AG04450 (cell line): ENCODE data around the gene TNIP2. TPM values are rescaled to one million over a fixed set of nuclear protein-coding genes. Genes with fewer than 3 reads are reported as not detected.

Source experiments
- CTCF ChIA-PET: fragments of 300-600, 350-600 bp; formaldehyde crosslinking; extraction: SDS; loops from one replicate; lab custom pipeline; 2022; ENCODE audit warnings: antibody characterized with exemption, inconsistent platforms; lab: Charles Lee
- POLR2A ChIA-PET: fragments of 350-600 bp; formaldehyde crosslinking; extraction: SDS; loops from one replicate; lab custom pipeline; 2021; ENCODE audit warnings: antibody characterized with exemption, inconsistent platforms; lab: Yijun Ruan, JAX
- DNase-seq: peaks from one replicate; pipeline ENCODE4 v3.0.0-alpha.2; 2011; ENCODE audit warnings: low read depth, low spot score
- H3K27ac ChIP-seq: one replicate; pipeline ENCODE4 v1.5.1; 2012; ENCODE audit warnings: low read depth, low read length, control low read depth
- H3K27me3 ChIP-seq: one replicate; pipeline ENCODE4 v1.6.0; 2012; ENCODE audit warnings: low read length; ENCODE audit not compliant: control insufficient read depth, insufficient read depth
- H3K4me3 ChIP-seq: 2 replicates; pipeline ENCODE4 v1.5.1; 2011; ENCODE audit warnings: mild to moderate bottlenecking, low read depth, low read length, control low read depth
- H3K9me3 ChIP-seq: 2 replicates; pipeline ENCODE4 v1.5.1; 2012; ENCODE audit warnings: low read length; ENCODE audit not compliant: control insufficient read depth, insufficient read depth
- CTCF ChIP-seq: IDR thresholded peaks from 2 replicates; pipeline ENCODE4 v1.5.1; 2011; ENCODE audit warnings: low read depth, low read length, control low read depth, inconsistent platforms
- polyA plus RNA-seq: library from polyadenylated mRNA; depleted of rRNA; stranded (reverse); fragments of >200 nt; gene quantifications from 2 replicates; pipeline ENCODE4 v1.2.3, GENCODE V29; 2011

Gene TNIP2
- polyA plus RNA-seq, 1 experiment, result 28.8 TPM

- Histone ChIP-seq H3K4me3 (no peak overlapping the region), H3K9me3 (no peaks in the 10 kb centered on the region; the same call in 1 of the 2 replicates), H3K27me3 (no peaks in the 10 kb centered on the region), H3K27ac (no peak overlapping the region)
- ChIA-PET CTCF (no interaction called here), POLR2A (no interaction called here)
- DNase-seq, result no peak
- TF ChIP-seq CTCF, result peak; percentile 28; the same call in 1 of the 2 replicates
Measured at GRCh38 chr4:2761035-2761923, 5.1 kb upstream of the TNIP2 start.

DNA sequence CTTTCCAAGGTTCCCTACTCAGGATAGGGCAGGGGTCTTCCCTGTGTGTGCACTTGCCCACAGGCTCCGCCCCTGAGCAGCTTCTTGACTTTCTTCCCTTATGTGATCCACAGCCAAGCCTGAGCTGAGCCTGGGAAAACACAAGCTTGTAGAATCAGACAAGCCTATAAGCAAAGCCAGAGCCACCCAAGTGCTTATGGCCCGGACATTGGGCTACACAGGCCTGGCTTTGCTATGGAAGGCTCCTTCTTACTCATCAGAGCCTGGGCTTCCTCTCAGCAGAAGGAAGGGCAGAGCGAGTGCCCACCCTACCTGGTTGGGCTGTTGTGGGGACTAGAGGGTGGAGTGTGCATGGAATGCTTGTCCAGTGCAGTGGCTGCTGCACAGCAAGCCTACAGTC, 1.3 kb upstream of the TNIP2 start:
- no peak overlapping the region for H3K27ac ChIP-seq
- CTCF ChIA-PET, result no interaction called here

GRCh38 chr4:2756691-2757350, 685 bp upstream of the TNIP2 start:
- ChIA-PET POLR2A (interaction anchor here (0.5 kb wide), 1 partner anchor 898 kb away, joined by 5 read pairs; no protein-coding TSS in a partner anchor), CTCF (interaction anchor here (0.5 to 0.7 kb wide), 2 partner anchors 207 to 222 kb away, joined by 3 read pairs; no protein-coding TSS in a partner anchor)
- peak overlapping the region; percentile 47 for H3K4me3 ChIP-seq
- no peaks in the 10 kb centered on the region for H3K27me3 ChIP-seq
- no peak for TF ChIP-seq CTCF
- DNase-seq, result no peak
- H3K27ac ChIP-seq, result no peak overlapping the region
- no peaks in the 10 kb centered on the region; the same call in 1 of the 2 replicates for H3K9me3 ChIP-seq

More for the DNA sequence above, 1.3 kb upstream of the TNIP2 start:
- Histone ChIP-seq H3K27me3 (no peaks in the 10 kb centered on the region), H3K4me3 (no peak overlapping the region), H3K9me3 (no peaks in the 10 kb centered on the region; the same call in 1 of the 2 replicates)
- POLR2A ChIA-PET, result no interaction called here
- no peak for DNase-seq
- no peak for TF ChIP-seq CTCF

GRCh38 chr4:2754848-2755819, 1.0 kb downstream of the TNIP2 start:
- H3K27ac ChIP-seq, result no peak overlapping the region
- no peak for TF ChIP-seq CTCF
- CTCF ChIA-PET, result no interaction called here
- no peaks in the 10 kb centered on the region for H3K27me3 ChIP-seq
- H3K9me3 ChIP-seq, result no peaks in the 10 kb centered on the region; the same call in 1 of the 2 replicates
- POLR2A ChIA-PET, result interaction anchor here (0.7 to 0.9 kb wide), 3 partner anchors 9 to 39 kb away, joined by 3 to 6 read pairs (median 5); no protein-coding TSS in a partner anchor
- H3K4me3 ChIP-seq, result peak overlapping the region; percentile 83
- DNase-seq, result no peak
